GM12873 (cell line): ENCODE measurements around the gene ERCC6L2.

Source experiments
- TF ChIP-seq, protein P1 (sequence below): IDR thresholded peaks from 2 replicates; pipeline ENCODE4 v1.5.1; 2012; ENCODE audit warnings: low read depth, mild to moderate bottlenecking, moderate library complexity, low read length, control low read depth; ENCODE audit not compliant: insufficient read depth; ENCODE audit errors: missing control alignments

ERCC6L2 gene

DNA sequence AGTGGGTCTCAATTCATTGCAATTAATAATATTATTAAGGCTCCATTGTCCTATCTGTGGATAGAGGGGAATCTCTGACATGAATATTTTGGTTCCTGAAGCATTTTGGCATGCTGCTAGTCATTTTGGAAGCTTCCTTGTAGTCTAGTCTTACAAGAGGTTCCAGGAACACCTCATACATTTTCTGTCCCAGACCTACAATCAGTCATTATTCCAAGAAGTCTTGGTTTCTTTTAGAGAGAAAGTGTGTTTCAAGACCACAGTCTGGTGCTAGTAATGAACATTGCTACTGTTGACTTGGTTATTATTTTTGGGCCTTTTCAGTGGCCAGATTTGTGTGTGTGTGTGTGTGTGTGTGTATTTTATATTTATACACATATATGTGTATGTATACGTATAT, 98.9 kb downstream of the ERCC6L2 start:
- TF ChIP-seq, protein P1, sequence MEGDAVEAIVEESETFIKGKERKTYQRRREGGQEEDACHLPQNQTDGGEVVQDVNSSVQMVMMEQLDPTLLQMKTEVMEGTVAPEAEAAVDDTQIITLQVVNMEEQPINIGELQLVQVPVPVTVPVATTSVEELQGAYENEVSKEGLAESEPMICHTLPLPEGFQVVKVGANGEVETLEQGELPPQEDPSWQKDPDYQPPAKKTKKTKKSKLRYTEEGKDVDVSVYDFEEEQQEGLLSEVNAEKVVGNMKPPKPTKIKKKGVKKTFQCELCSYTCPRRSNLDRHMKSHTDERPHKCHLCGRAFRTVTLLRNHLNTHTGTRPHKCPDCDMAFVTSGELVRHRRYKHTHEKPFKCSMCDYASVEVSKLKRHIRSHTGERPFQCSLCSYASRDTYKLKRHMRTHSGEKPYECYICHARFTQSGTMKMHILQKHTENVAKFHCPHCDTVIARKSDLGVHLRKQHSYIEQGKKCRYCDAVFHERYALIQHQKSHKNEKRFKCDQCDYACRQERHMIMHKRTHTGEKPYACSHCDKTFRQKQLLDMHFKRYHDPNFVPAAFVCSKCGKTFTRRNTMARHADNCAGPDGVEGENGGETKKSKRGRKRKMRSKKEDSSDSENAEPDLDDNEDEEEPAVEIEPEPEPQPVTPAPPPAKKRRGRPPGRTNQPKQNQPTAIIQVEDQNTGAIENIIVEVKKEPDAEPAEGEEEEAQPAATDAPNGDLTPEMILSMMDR = no peak

GRCh38 chr9:95977371-95977770, 101.9 kb downstream of the ERCC6L2 start:
- TF ChIP-seq, protein P1 = no peak

DNA sequence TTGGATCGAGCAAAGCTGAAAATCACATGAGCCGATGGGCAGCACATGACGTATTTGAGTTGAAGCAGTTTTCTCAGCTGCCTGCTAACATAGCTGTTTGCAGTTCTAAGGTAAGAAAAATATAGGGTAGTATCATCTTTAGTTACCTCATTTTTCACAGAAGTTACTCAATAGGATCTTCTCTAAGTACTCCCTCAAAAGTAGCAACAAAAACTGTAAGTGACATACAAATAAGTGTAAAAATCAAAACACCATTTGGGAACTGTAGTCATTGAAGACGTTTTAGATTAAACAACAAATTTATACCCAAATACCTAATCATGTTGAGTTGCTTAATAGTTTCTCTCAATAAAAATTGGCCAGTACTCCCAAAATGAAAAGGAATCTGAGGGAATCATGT, 102.6 kb downstream of the ERCC6L2 start:
- TF ChIP-seq, protein P1 = no peak

DNA sequence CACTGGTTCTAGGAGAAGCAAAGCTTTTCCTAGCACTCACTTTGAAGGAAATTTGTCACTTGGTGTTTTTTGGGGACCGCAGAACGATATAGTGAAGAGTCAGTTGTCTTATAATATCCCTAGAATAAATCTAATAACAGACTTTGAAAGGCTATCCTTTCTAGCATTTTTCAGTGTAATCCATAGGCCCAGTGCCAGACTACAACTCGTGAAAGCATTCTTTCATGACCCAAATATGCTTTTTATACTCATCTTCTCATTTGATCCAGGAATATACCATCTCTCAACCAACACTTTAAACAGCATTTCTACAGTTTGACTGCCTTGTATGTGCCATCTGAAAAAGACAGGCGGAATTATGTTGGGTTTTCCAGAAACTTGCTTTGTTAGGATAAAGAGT, 104.0 kb downstream of the ERCC6L2 start:
- TF ChIP-seq, protein P1 = no peak

GRCh38 chr9:95980262-95981125, 105.0 kb downstream of the ERCC6L2 start:
- TF ChIP-seq, protein P1 = no peak

GRCh38 chr9:95981761-95982390, 106.4 kb downstream of the ERCC6L2 start:
- TF ChIP-seq, protein P1 = no peak

DNA sequence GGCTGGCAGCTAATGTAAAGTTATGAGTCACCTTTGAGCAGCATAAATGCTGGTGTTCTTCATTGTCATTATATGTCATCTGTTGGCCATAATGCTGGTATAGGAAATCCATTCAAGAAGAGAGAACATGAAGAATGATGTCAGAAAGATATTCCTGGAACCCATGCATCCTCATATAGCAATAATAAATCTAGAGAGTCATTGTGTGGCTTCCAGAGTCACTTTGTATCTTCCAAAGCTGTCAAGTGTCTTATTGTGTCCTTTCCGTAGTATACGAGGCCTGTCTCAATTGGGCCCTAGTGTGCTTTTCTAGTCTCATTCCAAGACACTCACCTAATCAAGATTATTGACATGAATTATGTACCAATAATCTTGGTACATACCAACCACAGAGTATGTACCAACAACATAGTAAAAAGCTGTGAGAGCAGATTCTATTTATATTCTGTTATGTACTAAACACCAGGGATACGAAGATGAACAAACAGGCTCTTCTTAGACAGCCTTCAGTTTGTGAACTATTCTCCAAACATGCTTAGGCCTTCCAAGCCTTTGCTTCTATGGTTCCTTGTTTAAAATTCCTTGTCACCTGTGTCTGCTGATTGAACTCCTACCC, 110.1 kb downstream of the ERCC6L2 start:
- TF ChIP-seq, protein P1 = no peak
